GM12874 (cell line): ENCODE results near the gene MAP3K4.

Experiments used
- TF ChIP-seq, protein P1 (sequence below): IDR thresholded peaks from 2 replicates; pipeline ENCODE4 v1.5.1; 2011; ENCODE audit warnings: low read depth, mild to moderate bottlenecking, control low read depth, low read length, moderate library complexity; ENCODE audit not compliant: insufficient read depth

MAP3K4 gene

DNA sequence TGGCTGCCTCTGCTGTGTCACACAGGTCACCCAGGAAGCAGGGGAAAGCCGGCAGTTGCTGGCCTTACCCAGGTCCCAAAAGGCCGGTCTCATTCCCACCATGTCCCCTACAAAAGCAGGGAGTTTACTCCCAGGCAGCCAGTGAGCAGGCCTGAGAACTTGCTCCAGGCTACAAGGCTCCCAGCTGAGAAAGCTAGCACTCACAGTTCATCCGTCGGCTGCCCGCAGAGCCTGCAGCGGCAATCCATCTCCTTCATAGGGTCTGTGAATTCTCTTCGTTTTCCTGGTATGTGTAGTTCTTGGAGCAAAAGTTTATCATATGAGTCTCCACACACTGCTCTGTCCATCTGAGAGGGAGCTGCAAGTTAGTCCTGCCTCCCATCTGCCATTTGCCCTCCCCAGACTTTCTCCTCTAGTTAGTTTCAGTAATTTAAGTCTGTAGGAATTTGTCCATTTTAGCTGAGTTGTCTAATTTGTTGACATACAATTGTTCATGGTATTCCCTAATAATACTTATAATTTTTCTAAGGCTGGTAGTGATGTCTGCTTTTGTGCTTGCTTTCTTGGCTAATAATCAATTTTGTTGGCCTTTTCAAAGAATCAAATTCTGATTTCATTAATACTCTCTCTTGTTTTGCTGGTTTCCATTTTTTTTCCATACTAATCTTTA, 135.6 kb downstream of the MAP3K4 start:
- TF ChIP-seq, protein P1, sequence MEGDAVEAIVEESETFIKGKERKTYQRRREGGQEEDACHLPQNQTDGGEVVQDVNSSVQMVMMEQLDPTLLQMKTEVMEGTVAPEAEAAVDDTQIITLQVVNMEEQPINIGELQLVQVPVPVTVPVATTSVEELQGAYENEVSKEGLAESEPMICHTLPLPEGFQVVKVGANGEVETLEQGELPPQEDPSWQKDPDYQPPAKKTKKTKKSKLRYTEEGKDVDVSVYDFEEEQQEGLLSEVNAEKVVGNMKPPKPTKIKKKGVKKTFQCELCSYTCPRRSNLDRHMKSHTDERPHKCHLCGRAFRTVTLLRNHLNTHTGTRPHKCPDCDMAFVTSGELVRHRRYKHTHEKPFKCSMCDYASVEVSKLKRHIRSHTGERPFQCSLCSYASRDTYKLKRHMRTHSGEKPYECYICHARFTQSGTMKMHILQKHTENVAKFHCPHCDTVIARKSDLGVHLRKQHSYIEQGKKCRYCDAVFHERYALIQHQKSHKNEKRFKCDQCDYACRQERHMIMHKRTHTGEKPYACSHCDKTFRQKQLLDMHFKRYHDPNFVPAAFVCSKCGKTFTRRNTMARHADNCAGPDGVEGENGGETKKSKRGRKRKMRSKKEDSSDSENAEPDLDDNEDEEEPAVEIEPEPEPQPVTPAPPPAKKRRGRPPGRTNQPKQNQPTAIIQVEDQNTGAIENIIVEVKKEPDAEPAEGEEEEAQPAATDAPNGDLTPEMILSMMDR: no peak

DNA sequence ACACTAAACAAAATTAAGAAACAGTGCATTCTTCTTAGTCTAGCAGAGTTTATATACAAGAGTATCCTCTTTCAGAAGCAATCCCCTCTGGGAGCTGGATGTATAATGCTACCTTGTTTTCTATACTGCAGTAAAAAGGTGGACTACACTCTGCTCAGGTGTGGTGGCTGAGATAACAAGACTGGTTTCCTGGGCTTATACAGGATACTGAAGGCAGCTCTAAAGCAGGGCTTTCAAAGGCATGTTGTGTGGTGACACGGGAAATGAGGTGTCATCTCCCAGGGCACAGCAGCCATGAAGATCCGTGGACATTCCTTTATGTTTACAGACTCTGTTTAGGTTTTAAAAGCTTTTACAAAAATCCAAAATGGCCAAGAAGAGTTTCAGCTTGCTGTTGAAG, 136.7 kb downstream of the MAP3K4 start:
- TF ChIP-seq, protein P1: no peak

DNA sequence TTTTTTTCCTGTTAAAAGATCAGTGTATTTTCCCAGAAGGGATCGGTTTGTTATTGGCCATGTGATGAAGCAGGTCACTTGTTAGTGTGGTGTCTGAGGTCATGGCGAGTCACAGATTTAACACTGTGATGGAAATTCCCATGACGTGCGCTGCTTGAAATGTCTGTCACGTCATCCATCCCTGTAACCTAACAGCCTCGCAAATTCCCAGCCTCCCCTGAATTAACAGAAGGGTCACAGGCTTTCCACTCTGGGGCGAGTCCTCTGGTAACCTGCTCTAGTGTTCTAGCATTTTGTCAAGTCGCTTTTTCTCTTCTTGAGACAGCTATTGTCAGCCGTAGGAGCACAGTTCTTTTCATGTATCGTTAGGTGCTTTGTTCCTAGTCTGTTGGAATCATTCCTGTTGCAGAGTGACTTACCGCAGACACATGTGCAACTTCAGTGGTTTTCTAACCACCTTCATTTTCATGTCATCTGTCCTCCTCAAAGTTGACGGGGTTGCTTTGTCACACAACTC, 137.2 kb downstream of the MAP3K4 start:
- TF ChIP-seq, protein P1: no peak

DNA sequence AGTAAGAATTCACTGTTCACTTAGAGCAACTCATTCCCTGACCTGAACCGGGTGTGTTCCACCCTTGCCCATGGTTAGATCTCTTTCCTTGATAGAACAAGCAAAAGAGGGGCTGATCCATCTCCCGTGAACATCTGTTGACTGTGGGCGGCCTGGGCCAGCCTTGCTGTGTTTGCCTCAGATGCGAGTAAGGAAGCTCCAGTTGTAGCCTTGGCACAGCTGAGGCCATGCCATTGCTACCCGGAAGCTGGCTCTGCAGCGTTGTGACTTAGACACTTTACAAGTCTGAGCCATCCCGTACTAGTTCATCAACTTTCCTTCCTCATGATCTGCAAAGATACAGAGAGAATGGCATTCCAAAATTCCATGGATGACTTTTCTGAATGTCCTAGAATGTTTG, 139.0 kb downstream of the MAP3K4 start:
- TF ChIP-seq, protein P1: no peak

DNA sequence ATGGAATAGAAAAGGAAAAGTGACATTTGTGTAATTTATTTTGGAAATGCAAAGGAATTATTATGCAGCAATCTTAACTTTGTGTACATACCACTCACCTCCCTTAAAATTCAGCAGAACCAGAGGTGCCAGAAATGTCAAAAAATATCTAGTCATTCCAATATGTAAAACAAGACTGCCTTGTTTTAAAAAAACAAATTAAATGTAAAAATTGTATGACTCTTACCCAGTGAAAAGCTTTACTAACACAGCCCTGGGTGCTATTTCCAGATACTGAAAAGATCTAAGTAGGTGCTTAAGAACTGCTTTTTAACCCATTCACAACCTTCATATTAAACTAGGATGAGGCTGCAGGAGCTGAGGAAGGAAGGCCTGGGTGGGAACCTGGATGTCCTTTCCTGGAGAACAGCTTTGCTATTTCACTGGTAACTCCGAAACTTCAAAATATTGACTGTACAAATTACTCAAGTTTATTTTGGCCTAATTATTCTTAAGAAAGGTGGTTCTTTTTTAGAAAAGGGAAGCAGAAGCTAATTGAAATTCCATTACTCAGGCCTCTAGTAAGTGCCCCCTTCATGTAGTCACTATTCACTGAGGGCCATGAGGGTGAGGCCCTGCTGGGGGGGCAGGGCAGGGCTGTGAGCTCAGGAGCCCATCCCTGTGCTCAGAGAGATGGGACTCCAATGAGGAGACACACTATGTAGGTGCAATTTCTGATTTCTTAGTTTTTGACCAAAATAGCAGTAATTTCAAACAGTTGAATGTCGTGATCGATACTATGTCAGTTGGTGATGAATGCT, 139.6 kb downstream of the MAP3K4 start:
- TF ChIP-seq, protein P1: no peak

DNA sequence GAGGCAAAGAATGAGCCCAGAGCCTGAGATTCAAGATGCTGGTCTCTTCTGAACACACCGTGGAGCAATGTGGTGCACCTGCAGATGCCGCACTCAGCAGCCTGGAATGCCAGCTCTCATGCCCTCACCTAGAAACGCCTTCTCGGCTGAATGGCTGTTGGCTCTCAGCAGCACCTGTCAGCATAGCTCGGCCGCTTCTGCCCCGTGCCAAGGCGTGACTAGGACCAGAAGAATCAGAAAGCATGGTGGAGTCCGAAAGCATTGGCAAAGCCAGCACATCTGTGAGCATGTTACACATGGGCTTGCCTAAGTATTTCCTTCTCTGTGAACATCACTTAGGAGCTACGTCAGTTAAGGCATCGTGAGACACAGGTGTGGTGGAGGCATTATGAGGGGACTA, 140.8 kb downstream of the MAP3K4 start:
- TF ChIP-seq, protein P1: no peak

DNA sequence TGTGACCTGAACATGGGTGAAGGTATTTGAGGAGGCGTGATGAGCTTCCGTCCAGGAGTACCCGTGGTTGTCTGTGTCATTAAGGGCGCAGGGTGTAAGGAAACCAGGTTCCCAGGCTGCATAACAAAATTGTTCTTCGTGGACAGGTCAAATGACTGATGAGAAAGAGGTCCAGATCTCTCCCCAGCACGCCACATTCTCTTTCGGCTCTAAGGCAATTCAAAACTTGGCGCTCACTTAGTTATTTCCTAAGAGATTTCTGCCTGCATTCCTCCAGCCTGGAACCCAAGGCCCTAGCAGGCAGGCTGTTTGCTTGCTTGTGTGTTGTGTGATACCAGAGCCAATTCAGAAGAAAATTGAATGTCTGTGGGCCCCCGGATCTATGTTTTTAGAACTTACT, 142.4 kb downstream of the MAP3K4 start:
- TF ChIP-seq, protein P1: no peak
